RPMI8226 (cell line): ENCODE results near the gene CACNA1A.
"Not testable (repeated sequence)": the region's sequence is repeated elsewhere in the genome, so short reads cannot be mapped to it uniquely, and the experiment has no call there.

Experiments
- DNase-seq: peaks from one replicate; pipeline ENCODE4 v3.0.0-alpha.2; 2015

CACNA1A gene

DNA sequence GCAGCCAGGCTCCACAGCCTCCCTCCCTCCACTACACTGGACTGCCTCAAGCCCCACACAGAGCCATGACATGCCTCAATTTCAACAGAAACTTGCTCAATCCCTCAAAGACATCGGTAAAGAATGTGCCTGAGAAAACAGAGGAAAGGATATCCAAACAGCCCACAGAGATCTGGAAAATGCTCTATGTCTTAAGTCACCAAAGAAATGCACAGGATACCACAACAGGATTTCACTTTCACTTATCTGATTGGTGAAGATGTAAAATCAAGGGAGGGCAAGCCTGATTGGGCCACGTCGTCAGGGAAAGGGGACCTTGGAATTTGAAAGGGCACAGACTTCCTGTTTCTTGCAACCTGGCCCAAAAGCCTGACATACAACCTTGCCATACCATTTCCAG lies 14.2 kb downstream of the CACNA1A start:
- DNase-seq: no peak

- DNase-seq: no peak
Measured at GRCh38 chr19:13487985-13488384, 18.3 kb downstream of the CACNA1A start.

GRCh38 chr19:13484166-13484565 lies 22.1 kb downstream of the CACNA1A start:
- no peak for DNase-seq

- DNase-seq: no peak
Measured at GRCh38 chr19:13483215-13483614, 23.1 kb downstream of the CACNA1A start.

DNA sequence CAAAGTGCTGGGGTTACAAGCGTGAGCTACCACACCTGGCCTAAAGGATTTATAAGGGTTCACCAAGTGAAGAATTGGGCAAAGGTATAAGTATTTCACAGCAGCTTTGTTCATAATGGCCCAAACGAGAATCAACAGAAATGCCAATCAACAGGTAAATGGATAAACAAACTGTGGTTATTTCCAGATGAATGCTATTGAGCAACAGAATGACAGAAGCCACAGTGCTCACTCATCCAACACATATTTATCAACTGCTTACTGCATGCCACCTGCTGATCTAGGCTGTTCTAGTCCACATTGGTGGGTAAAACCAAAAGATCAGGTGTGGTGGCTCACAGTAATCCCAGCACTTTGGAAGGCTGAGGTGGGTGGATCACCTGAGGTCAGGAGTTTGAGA lies 27.7 kb downstream of the CACNA1A start:
- no peak for DNase-seq

GRCh38 chr19:13476071-13476470 lies 30.2 kb downstream of the CACNA1A start:
- no peak for DNase-seq

GRCh38 chr19:13475044-13475443 lies 31.2 kb downstream of the CACNA1A start:
- DNase-seq: no peak

DNA sequence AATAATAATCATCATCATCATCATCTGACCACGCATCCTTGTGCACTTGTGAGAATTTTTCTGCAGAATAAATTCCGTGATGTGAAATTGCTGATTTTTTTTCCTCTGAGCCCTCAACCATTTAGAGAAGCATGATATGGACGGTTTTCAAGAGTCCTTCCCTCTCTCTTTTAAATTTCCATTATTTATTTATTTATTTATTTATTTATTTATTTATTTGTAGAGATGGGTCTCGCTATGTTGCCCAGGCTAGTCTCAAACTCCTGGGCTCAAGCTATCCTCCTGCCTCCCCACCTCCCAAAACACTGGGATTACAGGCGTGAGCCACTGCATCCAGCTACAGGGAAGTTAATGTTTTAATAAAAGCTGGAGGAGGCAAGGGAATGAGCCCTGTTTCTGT lies 39.6 kb downstream of the CACNA1A start:
- DNase-seq: no peak

GRCh38 chr19:13463296-13463695 lies 43.0 kb downstream of the CACNA1A start:
- peak; percentile 66 for DNase-seq

DNA sequence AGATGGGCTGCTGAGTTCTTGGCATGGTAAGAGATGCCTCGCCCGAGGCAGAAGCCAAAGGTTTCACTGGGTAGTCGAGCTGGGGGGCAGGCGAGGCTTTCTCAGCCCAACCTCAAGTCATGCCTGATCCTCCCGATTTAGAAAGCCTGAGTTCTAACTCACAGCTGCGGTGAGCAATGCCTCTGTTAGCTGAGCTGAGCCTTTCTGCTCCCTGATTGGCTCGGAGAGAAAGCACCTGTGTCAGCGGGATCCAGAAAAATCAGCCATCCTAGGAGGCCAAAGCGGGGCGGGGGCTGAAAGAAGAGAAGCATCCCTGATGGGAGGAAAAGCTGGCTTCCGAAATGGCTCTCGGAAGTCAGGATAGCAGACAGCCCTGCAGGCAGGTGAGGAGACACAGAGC lies 44.7 kb downstream of the CACNA1A start:
- no peak for DNase-seq

GRCh38 chr19:13460045-13460444 lies 46.2 kb downstream of the CACNA1A start:
- no peak for DNase-seq

GRCh38 chr19:13459351-13459750 lies 46.9 kb downstream of the CACNA1A start:
- no peak for DNase-seq

GRCh38 chr19:13451434-13451995 lies 54.8 kb downstream of the CACNA1A start:
- no peak for DNase-seq

DNA sequence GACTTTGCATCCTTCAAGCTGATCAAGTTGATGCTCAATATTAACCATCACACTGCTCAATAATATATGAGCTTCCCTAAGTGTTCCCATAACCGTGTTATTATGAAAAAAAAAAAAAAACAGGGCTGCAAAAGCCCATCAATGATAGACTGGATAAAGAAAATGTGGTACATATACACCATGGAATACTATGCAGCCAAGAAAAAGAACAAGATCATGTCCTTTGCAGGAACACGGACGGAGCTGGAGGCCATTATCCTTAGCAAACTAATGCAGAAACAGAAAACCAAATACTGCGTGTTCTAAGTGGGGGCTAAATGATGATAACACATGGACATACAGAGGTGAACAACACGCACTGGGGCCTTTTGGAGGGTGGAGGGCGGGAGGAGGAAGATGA lies 58.3 kb downstream of the CACNA1A start:
- no peak for DNase-seq

DNA sequence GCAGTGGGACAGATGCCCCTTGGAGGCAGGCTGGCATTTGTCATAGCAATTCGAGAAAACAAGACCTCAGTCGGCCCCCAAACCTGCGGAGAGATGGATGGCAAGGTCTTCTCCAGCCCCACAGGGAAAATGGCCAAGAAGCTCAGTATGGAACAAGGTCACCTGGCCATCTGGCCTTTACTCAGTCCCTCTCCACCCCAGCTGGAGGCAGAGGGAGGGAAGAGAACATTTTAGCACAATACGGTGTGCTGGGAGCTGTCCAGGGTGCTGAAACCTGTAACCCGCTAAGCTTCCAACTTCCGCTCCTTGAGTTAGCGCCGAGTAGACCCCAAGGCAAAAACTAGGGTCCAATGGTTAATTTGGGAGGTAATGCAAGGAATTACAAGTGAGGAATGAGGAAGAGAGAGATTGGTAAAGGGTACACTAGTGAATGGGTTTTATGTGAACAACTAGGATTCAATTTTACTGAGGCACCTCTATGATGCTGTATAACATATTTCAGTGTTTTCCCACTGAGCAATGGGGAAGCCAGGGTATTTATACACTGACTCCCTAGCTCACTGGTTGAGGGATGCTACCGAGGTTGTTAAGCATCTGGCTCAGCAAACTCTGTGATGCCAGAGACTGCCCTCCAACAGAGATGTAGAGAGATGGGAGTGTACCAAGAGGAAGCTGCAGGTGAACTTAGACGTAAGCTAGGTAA lies 64.3 kb downstream of the CACNA1A start:
- DNase-seq: peak; percentile 79

- no peak for DNase-seq
Measured at GRCh38 chr19:13437919-13438618, 68.2 kb downstream of the CACNA1A start.

GRCh38 chr19:13436352-13436751 lies 69.9 kb downstream of the CACNA1A start:
- no peak for DNase-seq

GRCh38 chr19:13430790-13431582 lies 75.3 kb downstream of the CACNA1A start:
- peak; percentile 58 for DNase-seq

GRCh38 chr19:13429563-13429962 lies 76.7 kb downstream of the CACNA1A start:
- no peak for DNase-seq

- DNase-seq: peak; percentile 59
Measured at GRCh38 chr19:13428352-13428751, 77.9 kb downstream of the CACNA1A start.

- no peak for DNase-seq
Measured at GRCh38 chr19:13427273-13428051, 78.8 kb downstream of the CACNA1A start.

DNA sequence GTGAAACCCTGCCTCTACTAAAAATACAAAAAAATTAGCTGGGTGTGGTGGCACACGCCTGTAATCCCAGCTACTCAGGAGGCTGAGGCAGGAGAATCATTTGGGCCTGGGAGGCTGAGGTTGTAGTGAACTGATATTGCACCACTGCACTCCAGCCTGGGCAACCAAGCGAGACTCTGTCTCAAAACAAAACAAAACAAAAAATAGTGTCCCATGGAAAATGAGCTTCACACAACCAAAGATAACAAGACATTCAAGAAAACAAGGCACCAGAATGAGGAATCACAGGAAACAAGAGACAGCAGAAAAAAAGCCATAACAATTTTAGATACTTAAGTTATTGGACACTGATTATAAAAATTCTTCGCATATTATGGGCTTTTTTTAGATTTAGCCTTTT lies 80.4 kb downstream of the CACNA1A start:
- not testable (repeated sequence) for DNase-seq

DNA sequence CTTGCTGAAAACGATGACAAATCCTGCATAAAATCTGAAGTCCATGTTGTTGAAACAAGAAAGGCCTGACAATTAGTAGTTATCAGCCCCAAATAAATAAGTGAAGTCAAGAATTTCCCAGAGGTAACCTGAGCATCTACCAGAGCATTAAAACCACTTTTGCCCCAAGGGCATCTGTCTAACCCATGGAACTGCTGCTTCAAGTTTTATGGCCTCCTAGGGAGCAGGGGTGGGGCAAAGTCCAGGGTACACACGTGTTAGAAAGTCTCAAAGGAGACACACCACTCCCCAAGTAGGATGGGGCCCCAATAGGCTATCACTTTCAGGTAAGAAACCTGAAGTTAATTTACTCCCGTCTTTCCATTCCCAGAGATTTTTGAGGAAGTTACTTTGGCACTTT lies 81.1 kb downstream of the CACNA1A start:
- no peak for DNase-seq
